Astrocyte (in vitro differentiated cells and primary cell): Measurements from ENCODE around the gene TYR.

Experiments used
- EZH2 ChIP-seq: IDR thresholded peaks from 2 replicates; pipeline ENCODE4 v1.6.1; 2012; ENCODE audit warnings: mild to moderate bottlenecking, low read length, inconsistent platforms; ENCODE audit not compliant: insufficient read depth
- TF ChIP-seq, protein P1 (sequence below): IDR thresholded peaks from 2 replicates; pipeline ENCODE4 v1.5.1; 2011; ENCODE audit warnings: low read depth, mild to moderate bottlenecking, inconsistent platforms, low read length, moderate library complexity; ENCODE audit not compliant: insufficient read depth

DNA sequence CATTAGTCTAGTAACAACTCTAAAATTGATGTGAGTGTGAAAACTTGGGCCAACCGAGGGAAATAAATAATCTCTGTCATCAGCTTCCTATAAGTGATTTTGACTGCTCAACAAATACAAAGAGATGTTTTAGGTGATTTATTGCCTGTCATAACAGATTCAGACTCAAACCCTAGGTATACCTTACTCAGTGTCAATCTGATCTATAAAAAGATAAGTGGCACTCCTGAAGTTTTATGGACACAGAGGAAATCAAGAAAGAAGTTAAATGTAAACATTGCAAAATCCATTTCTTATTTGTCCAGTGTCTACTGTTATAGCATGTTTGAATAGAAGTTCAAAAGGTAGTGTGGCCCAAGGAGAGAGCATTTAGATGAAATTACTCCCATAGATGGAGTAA is 30.4 kb upstream of the TYR start:
- TF ChIP-seq, protein P1, sequence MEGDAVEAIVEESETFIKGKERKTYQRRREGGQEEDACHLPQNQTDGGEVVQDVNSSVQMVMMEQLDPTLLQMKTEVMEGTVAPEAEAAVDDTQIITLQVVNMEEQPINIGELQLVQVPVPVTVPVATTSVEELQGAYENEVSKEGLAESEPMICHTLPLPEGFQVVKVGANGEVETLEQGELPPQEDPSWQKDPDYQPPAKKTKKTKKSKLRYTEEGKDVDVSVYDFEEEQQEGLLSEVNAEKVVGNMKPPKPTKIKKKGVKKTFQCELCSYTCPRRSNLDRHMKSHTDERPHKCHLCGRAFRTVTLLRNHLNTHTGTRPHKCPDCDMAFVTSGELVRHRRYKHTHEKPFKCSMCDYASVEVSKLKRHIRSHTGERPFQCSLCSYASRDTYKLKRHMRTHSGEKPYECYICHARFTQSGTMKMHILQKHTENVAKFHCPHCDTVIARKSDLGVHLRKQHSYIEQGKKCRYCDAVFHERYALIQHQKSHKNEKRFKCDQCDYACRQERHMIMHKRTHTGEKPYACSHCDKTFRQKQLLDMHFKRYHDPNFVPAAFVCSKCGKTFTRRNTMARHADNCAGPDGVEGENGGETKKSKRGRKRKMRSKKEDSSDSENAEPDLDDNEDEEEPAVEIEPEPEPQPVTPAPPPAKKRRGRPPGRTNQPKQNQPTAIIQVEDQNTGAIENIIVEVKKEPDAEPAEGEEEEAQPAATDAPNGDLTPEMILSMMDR: no peak
- no peak for TF ChIP-seq EZH2
